HCT116 (cell line): ENCODE data around the gene IL10.

Experiments
- EZH2 ChIP-seq: fragments of 200-600 bp; sonication (generic); IDR thresholded peaks from 2 replicates; pipeline ENCODE4 v1.6.1; 2017; ENCODE audit warnings: antibody characterized with exemption, mixed run types
- EZH2phosphoT487 ChIP-seq: fragments of 200-600 bp; IDR thresholded peaks from 2 replicates; pipeline ENCODE4 v1.6.1; 2018; ENCODE audit warnings: antibody characterized with exemption, borderline replicate concordance
- POLR2A ChIP-seq: IDR thresholded peaks from 2 replicates; pipeline ENCODE4 v1.7.0; 2011; ENCODE audit warnings: borderline replicate concordance; ENCODE audit not compliant: insufficient read depth, insufficient read length; ENCODE audit errors: extremely low read depth
- POLR2AphosphoS5 ChIP-seq: IDR thresholded peaks from 2 replicates; pipeline ENCODE4 v1.6.1; 2011; ENCODE audit warnings: mild to moderate bottlenecking, low read depth, low read length, moderate library complexity
- RAD21 ChIP-seq: IDR thresholded peaks from 2 replicates; pipeline ENCODE4 v1.6.1; 2012; ENCODE audit warnings: low read depth, mild to moderate bottlenecking
- TCF7L2 ChIP-seq: IDR thresholded peaks from 2 replicates; pipeline ENCODE4 v1.7.0; 2011; ENCODE audit warnings: borderline replicate concordance, inconsistent platforms; ENCODE audit not compliant: insufficient read depth, insufficient read length; ENCODE audit errors: extremely low read depth
- YY1 ChIP-seq: IDR thresholded peaks from 2 replicates; pipeline ENCODE4 v1.6.1; 2011; ENCODE audit warnings: low read length, low read depth, moderate library complexity, mild to moderate bottlenecking; ENCODE audit not compliant: insufficient replicate concordance; ENCODE audit errors: extremely low read depth
- TF ChIP-seq, protein P1 (sequence below), 3 experiments: fragments of 200-600 bp in 1 of 3; sonication (generic) in 1 of 3; IDR thresholded peaks in 2 of 3; conservative IDR thresholded peaks in 1 of 3; 2 replicates each; pipeline ENCODE4 v1.5.1; 2012 to 2017; ENCODE audit warnings: low read depth in 2 of 3, low read length in 2 of 3, antibody characterized with exemption in 1 of 3, borderline replicate concordance in 1 of 3, control low read depth in 1 of 3, mild to moderate bottlenecking in 1 of 3, mixed read lengths in 1 of 3, mixed run types in 1 of 3, moderate library complexity in 1 of 3; ENCODE audit not compliant: insufficient read depth in 1 of 3
- TF ChIP-seq, protein P2 (sequence below): IDR thresholded peaks from 2 replicates; pipeline ENCODE4 v1.6.1; 2011; ENCODE audit warnings: mild to moderate bottlenecking, low read length, moderate library complexity; ENCODE audit not compliant: insufficient replicate concordance; ENCODE audit errors: extremely low read depth
- TF ChIP-seq, protein P3 (sequence below): IDR thresholded peaks from 2 replicates; pipeline ENCODE4 v1.6.1; 2012
- TF ChIP-seq, protein P4 (sequence below): IDR thresholded peaks from 2 replicates; pipeline ENCODE4 v1.6.1; 2012; ENCODE audit warnings: low read depth

DNA sequence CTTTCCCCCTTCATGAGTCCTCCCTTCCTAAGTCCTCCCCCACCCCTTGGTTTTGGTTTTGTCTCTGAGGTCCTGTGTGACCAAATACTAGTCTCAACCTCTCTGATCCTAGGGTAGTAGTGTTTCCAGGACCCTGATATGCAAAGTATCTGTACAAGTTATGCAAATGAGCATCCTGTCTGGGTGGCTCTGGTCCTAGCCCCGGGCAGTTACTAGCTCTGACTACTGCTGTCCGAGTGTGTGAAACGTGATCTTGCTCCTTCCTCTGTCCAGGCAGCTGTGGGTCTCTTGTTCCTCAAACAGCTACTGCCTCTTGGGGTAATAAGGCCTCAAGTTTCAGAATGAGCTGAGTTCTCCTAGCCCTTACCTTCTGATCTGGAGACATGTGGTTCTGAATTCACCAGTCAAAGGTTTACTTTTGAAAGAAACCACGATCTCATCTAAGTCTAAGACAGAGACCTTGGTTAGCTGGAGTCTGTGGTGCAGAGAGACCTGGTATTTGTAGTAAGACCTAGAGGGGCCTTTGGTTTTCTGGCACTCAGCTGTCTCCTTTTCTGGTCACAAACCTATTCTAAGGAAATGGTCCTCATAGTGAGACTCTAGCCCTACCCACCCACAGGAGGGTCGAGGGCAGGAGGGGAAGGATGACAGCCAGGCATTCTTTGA is 32.8 kb downstream of the IL10 start:
- no peak for TF ChIP-seq EZH2phosphoT487
- TF ChIP-seq, protein P1, sequence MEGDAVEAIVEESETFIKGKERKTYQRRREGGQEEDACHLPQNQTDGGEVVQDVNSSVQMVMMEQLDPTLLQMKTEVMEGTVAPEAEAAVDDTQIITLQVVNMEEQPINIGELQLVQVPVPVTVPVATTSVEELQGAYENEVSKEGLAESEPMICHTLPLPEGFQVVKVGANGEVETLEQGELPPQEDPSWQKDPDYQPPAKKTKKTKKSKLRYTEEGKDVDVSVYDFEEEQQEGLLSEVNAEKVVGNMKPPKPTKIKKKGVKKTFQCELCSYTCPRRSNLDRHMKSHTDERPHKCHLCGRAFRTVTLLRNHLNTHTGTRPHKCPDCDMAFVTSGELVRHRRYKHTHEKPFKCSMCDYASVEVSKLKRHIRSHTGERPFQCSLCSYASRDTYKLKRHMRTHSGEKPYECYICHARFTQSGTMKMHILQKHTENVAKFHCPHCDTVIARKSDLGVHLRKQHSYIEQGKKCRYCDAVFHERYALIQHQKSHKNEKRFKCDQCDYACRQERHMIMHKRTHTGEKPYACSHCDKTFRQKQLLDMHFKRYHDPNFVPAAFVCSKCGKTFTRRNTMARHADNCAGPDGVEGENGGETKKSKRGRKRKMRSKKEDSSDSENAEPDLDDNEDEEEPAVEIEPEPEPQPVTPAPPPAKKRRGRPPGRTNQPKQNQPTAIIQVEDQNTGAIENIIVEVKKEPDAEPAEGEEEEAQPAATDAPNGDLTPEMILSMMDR (IDR thresholded peaks at IDR 0.05 in 2 of 3, conservative IDR thresholded peaks at IDR 0.05 in 1 of 3; ENCODE audit: borderline replicate concordance in 1 of 3, insufficient read depth in 1 of 3, low read depth in 2 of 3, low read length in 2 of 3), result no peak
- no peak for TF ChIP-seq TCF7L2
- TF ChIP-seq, protein P2, sequence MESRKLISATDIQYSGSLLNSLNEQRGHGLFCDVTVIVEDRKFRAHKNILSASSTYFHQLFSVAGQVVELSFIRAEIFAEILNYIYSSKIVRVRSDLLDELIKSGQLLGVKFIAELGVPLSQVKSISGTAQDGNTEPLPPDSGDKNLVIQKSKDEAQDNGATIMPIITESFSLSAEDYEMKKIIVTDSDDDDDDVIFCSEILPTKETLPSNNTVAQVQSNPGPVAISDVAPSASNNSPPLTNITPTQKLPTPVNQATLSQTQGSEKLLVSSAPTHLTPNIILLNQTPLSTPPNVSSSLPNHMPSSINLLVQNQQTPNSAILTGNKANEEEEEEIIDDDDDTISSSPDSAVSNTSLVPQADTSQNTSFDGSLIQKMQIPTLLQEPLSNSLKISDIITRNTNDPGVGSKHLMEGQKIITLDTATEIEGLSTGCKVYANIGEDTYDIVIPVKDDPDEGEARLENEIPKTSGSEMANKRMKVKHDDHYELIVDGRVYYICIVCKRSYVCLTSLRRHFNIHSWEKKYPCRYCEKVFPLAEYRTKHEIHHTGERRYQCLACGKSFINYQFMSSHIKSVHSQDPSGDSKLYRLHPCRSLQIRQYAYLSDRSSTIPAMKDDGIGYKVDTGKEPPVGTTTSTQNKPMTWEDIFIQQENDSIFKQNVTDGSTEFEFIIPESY, result no peak
- TF ChIP-seq, protein P3, sequence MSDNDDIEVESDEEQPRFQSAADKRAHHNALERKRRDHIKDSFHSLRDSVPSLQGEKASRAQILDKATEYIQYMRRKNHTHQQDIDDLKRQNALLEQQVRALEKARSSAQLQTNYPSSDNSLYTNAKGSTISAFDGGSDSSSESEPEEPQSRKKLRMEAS, result no peak
- no peak for TF ChIP-seq RAD21
- no peak for TF ChIP-seq POLR2A
- TF ChIP-seq YY1, result no peak
- TF ChIP-seq EZH2, result no peak
- TF ChIP-seq, protein P4, sequence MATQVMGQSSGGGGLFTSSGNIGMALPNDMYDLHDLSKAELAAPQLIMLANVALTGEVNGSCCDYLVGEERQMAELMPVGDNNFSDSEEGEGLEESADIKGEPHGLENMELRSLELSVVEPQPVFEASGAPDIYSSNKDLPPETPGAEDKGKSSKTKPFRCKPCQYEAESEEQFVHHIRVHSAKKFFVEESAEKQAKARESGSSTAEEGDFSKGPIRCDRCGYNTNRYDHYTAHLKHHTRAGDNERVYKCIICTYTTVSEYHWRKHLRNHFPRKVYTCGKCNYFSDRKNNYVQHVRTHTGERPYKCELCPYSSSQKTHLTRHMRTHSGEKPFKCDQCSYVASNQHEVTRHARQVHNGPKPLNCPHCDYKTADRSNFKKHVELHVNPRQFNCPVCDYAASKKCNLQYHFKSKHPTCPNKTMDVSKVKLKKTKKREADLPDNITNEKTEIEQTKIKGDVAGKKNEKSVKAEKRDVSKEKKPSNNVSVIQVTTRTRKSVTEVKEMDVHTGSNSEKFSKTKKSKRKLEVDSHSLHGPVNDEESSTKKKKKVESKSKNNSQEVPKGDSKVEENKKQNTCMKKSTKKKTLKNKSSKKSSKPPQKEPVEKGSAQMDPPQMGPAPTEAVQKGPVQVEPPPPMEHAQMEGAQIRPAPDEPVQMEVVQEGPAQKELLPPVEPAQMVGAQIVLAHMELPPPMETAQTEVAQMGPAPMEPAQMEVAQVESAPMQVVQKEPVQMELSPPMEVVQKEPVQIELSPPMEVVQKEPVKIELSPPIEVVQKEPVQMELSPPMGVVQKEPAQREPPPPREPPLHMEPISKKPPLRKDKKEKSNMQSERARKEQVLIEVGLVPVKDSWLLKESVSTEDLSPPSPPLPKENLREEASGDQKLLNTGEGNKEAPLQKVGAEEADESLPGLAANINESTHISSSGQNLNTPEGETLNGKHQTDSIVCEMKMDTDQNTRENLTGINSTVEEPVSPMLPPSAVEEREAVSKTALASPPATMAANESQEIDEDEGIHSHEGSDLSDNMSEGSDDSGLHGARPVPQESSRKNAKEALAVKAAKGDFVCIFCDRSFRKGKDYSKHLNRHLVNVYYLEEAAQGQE, result no peak
- no peak for TF ChIP-seq POLR2AphosphoS5
